ENCODE results near the gene SETD9.

SETD9 gene, protein sequence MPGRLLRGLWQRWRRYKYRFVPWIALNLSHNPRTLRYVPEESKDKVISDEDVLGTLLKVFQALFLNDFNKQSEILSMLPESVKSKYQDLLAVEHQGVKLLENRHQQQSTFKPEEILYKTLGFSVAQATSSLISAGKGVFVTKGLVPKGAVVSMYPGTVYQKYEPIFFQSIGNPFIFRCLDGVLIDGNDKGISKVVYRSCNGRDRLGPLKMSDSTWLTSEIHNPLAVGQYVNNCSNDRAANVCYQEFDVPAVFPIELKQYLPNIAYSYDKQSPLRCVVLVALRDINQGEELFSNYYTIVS

DNA sequence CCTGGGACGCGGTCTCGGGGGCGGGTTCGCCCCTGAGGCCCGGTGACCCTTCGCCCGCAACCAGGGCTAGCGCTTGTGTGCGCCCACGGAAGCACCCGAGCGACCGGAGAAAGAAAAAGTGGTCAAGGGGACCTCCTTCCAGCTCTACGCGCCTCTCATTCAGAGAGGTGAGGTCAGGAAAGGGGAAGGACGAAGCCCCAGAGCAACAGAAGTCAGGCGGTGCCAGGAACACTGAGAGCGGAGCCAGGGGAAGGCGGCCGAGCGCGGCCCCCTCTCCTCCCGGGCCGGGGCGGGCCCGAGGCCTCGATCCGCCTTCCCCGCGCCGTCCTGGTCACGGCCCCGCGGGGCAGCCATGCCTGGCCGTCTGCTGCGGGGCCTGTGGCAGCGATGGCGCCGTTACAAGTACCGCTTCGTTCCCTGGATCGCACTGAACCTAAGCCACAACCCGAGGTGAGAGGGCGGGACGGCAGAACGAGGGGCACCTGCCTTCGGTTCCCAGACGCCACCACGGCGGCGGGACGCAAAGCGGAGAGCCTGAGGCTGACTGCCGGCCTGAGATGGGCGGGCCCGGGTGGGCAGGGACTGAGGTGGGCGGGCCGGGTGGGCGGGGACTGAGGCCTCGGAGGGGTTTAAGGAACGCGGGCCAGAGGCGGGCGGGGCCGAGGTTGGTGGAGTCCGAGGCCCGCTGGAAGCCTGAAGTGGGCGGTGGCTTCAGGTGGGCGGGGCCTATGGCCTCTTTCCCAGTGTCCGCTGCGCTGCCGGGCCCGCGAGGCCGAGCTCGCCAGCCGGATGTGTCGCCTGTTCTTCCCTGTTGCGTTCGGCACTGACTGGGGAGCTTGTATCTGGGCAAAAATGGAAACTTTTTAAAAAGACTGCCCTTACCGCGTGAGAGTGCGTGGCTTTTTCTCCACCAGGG is at the start of gene SETD9:
SETD9 (plus strand) TSS at position 303 of the 916 bp plus-strand sequence; CDS start at position 353, 50 bp downstream.
- peak; percentile 75 for DNase-seq (ENCODE audit: low read depth)

DNA sequence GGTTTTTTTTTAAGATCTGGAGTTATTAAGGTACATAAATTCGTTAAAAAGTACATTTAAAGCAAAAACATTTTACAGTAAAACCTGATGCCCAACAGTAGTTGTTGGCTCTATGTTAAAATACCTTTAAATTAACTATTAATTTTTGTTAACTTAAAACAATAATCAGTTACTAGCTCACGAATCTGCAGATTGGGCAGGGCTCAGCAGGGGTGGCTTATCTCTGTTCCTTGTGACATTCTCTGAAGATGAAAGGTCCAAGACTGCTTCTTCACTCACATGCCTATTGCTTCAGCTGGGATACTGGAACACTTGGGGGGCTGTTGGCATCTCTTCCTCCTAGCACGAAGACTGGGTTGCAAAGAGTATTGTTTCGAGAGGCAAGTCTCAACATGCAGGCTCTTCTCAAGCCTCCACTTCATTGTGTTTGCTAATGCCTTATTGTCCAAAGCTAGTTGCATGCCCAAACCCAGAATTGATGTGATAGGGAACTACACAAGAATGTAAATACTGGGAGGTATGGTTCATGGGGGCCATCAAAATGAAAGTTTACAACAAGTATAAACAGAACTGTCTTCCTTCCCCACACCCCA is 47.4 kb upstream of the SETD9 start:
- DNase-seq (ENCODE audit: low read depth), result no peak

DNA sequence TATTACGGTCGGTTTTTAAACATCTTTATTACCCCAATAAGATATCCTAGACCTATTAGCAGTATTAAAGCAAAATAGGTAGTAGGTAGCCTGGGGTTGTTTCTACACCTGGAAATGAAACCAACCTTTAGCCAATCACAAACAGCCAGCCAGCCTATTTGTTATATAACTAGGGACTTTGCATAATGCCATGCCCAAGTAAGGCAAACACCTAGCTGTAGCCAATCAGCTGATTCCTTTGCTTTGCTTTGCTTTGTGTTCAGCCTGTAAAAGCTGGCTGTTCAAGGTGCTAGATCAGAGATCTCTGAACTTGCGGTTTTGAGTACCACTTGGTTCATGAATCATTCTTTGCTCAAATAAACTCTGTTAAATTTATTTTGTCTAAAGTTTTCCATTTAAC is 46.5 kb upstream of the SETD9 start:
- no peak for DNase-seq (ENCODE audit: low read depth)

DNA sequence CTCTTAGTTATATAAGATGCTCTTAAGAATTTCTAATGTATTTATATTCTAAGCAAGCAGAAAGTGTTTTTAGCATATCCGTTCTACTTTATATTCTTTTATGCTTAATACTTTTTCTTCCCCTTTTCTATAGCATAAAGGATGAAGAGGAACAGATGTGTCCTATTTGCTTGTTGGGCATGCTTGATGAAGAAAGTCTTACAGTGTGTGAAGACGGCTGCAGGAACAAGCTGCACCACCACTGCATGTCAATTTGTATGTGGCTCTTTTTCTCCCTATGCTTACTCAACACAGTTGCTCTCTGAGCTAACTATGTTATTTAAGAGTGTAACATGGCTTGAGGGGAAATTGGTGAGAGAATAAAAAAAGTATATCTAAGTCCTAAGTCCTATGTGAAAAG is 37.6 kb upstream of the SETD9 start:
- no peak for DNase-seq (ENCODE audit: low read depth)

DNA sequence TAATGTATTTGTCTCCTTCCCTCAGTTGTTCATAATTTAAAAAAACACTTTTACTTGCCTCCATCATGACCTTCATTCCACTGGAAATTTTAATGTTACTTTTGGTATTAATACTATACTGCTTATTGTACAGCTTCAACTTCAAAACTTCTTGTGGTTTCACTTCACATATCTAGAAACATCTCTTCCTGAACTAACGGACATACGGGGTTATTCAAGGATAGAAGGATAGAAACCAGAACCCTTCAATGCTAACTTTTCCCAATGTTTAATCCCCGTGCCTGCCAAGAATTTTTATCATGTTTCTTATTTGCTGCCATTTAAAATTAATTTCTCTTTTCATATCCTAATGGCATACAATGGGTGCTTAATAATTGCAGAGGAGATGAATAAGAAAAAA is 36.3 kb upstream of the SETD9 start:
- no peak for DNase-seq (ENCODE audit: low read depth)

DNA sequence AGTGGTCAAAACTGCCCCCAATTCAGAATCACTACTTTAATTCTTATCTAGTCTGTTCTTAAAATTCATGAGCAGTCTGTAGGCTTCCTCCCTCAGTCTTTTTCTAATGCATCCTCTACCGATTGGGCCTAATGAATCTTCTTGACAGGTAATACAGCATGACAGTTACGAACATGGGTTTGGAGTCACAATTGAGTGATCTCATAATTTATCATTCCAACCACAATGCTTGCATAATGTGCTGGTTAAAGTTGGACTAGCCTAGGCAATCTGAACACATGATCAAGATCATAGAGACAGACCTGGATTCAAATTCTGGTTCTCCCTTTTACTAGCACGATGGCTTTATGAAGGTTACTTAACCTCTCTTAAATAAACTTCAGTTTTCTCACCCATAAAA is 33.1 kb upstream of the SETD9 start:
- no peak for DNase-seq (ENCODE audit: low read depth)

DNA sequence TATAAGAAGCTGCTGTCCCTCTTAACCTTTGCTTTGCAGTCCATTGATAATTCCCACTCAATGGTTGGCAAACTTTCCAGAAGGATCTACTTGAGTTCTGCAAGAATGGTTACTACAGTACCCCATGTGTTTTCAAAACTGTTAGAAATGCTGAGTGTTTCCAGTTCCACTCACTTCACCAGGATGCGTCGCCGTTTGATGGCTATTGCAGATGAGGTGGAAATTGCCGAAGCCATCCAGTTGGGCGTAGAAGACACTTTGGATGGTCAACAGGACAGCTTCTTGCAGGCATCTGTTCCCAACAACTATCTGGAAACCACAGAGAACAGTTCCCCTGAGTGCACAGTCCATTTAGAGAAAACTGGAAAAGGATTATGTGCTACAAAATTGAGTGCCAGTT is 27.8 kb upstream of the SETD9 start:
- no peak for DNase-seq (ENCODE audit: low read depth)

DNA sequence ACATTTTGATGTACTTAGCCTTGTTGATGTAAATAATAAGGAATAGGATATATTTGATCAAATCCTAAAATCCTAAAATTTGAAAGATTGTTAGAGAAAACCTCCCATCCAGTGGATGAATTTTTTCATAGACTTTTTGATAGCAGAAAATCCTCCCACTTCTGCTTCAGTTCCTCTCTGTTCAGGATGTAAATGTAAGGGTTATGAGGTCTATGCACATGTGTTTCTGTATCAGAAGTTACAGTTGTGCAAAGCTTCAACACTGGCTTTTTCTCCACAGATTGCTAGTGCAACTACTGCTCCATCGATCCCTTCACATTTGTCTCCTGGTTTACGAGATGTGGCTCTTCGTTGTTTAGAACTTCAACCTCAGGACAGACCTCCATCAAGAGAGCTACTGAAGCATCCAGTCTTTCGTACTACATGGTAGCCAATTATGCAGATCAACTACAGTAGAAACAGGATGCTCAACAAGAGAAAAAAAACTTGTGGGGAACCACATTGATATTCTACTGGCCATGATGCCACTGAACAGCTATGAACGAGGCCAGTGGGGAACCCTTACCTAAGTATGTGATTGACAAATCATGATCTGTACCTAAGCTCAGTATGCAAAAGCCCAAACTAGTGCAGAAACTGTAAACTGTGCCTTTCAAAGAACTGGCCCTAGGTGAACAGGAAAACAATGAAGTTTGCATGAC is 16.0 kb upstream of the SETD9 start:
- DNase-seq (ENCODE audit: low read depth), result no peak

DNA sequence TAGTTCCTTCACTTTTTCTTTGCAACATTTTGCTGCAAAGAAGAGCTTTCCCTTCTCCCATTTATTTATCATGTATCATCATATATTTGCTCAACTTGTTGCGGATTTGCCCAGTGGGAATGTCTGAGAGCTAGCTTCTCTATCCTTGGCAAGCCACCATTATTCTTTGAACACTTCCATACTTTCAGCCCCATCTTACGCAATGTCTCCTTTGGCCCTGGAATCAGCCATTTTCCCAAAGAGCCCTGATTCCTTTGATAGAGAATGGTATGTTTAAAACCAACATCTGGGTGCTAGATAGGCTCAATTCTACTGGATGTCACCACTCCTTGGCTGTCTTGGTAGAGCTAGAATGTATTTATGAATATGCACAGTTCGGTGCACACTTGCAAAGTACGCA is 12.6 kb upstream of the SETD9 start:
- DNase-seq (ENCODE audit: low read depth), result no peak

DNA sequence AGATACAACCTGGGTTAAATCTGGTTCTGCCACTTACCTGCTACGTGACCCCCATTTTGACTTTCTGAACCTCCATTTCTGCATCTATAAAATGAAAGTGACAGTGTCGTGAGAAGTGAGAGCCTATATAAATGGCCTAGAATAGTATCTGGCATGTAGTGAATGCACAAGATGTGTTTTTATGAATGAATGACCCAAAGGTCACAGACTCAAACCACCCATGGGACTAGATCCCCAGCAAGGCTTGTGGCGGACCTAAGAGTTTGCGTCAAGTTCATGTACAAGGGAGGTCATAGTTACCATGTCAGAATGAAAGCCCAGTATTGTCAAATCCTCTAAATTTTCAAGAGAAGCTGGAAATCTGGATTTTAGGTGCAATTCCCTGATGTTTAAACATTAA is 11.2 kb upstream of the SETD9 start:
- DNase-seq (ENCODE audit: low read depth), result no peak

DNA sequence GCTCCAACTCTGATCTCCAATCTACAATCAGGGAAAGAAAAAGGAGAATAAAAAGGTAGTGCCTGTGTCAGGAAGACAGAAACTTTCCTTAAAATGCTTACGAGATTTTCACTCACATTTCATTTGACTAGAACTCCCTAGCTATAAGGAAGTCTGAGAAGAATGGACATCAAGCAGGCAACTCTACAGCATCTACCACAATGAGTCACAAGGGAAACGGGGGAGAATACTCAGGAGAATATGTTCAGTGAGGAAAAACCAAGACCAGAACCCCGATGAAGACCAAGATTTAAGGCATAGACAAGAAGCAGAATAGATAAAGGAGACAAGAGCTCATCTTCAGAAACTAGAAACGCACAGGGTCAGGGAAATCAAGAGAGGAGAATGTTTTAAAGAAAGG is 9.0 kb upstream of the SETD9 start:
- no peak for DNase-seq (ENCODE audit: low read depth)

DNA sequence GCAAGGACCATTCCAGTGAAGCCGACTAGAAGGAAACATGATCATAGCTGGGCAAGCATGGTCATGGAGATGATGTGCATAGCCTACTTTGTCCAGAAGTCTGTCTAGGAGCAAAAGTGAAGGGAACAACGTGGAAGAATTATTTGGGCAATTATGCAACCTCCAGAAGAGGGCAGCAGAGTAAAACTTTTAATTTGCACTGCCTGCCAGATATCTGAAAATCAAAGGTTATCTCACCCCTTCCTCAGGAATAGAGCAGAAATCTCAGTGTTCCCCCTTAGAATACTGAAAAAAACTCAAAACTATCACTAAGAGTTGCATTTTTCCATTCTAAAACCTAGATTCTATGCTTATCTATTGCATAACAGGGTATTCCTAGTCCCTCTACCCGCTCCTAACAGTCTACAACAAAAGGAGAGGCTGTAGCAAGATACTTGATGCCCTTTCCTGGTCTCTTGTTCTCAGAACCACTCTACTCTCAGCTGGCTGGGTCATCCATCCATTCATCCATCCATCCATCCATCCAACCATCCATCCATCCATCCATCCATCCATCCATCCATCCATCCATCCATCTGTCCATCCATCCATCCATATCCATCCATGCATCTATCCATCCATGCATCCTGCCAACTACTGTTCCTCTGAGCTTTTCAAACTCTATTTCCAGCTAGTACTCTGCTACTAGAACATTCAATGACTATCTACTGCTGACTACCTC is 8.4 kb upstream of the SETD9 start:
- no peak for DNase-seq (ENCODE audit: low read depth)

DNA sequence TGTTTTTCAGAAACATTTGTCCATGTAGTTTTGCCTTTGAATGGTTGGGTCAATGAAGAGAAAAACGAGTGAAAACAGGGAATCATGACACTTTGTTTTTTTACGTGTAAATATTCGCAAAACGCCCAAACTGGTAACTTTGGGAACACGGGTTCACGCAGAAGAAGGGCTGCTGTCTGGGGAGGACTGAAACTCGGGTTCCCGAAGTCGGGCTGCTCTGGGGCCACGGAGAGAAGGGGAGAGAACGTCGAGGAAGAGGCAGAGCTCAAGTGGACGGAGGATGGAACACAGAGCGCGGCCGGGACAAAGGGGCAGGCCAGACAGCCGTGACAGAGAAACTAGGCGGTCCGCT is 478 bp upstream of the SETD9 start:
- no peak for DNase-seq (ENCODE audit: low read depth)

DNA sequence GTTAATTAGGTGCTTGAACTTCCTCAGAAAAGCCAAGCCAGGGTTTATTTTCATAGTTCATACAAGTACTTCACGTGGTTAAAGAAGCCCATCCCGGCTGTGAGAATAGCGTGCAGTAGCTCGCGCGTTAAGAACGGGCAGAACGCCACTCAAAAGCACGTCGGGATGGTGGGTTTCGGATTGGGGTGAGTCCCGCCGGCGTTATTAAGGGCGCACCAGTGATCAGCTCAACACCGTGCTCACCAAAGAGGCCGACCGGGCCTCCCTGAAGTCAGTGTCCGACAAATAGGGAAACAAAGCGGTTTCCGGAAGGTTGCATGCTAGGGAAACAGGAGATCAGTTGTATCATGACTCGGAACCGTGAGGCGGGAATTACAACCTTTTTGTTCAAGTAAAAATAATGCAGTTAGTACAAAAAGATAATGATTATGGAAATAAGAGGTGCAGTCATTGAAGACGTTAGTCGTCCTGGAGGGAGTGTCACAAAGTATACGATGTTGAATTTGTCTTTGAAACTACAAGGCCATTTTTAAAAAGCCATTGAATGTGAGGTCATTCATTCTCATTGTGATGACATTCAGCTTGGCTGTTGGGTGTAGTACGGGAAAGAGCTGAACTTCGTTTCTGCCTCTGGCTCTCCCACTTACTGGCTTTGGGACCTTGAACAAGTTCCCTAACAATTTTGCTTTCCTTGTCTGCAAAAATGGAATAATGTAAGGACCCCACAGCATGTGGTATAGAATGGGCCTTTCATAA is 992 bp downstream of the SETD9 start:
- no peak for DNase-seq (ENCODE audit: low read depth)

DNA sequence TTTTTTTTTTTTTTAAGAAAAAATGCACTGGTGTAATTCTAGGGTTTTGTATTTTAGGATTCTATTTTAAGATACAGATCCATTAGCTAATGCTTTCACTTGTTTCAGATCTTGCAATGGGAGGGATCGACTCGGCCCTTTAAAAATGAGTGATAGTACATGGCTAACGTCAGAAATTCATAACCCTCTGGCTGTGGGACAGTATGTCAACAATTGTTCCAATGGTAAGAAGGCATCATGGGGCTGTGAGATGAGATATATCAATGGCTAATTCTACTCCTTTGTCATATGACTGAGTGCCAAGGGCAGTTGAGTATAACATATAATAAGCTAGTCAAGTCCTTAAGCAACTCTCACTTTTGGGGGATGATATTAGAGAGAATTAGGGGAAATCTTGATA is 4.4 kb downstream of the SETD9 start:
- no peak for DNase-seq (ENCODE audit: low read depth)

DNA sequence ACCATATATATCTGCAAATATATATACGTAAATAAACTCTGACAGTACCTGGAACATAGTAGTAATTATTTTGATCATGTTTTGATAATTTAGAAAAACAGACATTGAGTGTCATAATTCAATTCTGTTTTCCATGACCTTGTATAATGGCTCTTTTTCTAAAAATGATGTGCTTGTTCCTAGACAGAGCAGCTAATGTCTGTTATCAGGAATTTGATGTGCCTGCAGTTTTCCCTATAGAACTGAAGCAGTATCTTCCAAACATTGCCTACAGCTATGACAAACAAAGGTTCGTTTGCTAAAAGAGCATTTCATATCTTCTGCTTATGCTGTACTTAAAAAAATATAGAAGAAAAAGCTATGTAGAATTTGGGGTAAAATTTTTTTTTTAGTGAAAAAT is 5.3 kb downstream of the SETD9 start:
- DNase-seq (ENCODE audit: low read depth), result no peak

DNA sequence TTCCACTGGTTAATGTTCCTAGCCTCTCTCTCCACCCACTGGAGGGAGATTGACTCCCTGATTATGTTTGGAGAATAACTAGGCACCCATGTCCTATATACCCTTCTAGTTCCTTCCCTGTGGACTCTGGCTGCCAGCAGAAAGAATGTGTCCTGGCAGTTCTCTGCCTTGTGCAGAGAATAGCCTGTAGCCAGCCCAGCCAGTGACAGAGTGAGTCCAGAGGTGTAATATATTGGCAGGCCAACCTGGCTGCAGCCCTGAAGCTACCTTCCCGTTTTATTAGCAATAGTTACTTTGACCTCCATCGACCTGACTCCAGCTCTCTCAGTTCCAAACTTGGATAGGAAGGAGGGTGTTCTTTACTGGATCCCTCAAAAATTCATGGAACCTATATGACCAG is 8.1 kb downstream of the SETD9 start:
- DNase-seq (ENCODE audit: low read depth), result no peak

DNA sequence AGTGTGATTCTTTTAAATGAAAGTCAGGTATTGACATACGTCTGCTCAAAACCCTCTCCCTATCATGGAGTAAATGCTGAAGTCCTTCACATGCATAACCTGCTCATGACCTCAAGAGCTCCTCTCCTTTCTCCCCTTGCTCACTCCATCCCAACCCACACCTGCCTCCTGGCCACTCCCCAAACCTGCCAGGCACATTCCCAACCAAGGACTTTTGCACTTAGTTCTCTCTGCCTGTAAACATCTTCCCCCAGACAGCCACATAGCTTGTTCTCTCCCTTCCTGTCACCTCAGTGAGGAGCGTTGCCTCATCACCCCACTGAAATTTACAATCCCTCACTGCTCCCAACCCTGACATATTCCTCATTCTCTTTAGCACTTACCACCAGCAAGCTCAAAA is 8.7 kb downstream of the SETD9 start:
- DNase-seq (ENCODE audit: low read depth), result no peak

DNA sequence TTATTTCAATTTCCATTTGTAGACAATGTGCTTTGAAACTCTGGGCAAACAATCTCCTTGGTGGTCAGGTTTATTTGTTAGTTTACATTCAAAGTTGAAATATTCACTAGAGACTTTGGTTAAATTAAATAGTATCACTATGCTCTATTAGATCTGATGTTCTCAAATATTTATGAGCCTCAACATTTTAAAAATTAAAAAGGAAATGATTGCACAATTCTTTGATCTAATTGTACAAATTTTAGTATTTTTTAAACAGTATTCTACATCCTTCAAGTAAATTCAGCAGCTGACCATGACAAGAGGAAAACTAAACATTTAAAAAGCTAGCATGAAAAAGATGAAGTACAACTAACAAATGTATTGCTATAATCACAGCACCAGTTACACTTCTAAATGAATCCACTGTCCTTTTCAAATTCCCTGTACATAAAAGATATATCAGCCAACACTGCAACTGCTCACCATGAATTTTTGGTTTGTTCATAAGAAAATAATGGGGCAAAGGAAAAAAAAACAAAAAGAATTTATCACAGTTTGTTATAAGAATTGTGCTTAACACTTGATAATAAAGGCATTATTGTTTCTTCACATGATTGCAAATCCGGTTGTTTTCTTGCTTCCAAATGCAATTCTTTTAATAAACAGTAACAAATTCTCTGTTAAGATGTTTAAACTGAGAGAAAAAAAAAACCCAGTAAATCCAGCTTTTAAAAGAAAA is 10.7 kb downstream of the SETD9 start:
- DNase-seq (ENCODE audit: low read depth), result no peak

DNA sequence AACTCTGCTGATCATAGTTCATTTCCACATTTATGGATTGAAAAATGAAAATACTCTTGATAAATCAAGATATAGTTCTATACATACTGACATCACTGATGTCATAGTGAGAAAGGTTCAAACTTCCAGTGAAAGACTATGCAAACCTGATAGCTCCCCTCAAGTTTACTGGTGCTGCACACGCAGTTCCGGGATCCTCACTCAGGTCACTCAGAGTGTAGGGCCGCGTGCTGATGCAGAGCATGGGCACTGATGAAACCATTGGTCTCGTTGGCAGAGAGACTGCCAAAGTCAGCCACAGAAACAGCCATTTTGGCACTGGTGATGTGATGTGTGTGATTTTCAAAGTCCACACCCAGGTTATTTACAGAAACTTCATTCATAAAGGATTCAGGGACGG is 13.5 kb downstream of the SETD9 start:
- no peak for DNase-seq (ENCODE audit: low read depth)

DNA sequence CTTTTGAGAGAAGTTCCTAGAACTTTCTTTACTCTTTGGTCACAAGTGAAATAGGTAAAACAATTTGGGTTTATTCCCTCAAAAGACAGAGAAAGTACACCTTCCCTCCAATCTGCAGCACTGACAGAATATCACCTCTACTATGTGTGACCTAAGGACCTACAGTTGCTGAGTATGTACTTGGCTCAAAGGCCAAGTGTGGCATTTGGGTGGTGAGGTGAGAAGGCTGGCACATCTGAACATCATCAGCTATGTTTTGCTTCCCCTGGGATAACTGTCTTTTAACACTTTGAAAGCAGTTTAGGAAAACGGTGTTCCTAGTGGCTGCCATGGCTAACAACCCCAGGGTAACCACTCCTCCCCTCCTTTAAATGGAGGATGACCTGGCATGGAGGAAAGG is 24.9 kb downstream of the SETD9 start:
- DNase-seq (ENCODE audit: low read depth), result no peak

Data from CMK (cell line).